ENCODE results near the gene CPO.

Gene CPO

DNA sequence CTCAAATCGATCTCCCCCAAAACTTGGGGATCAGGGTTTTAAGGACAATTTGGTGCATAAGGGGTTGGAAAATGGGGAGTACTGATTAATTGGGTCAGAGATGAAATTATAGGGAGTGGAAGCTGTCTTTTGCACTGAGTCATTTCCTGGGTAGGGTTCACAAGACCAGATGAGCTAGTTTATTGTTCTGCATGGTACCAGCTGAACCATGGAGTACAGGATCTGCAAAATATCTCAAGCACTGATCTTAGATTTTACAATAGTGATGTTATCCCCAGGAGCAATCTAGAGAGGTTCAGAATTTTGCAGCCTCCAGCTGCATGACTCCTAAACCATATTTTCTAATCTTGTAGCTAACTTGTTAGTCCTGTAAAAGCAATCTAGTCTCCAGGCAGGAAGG lies 73.1 kb downstream of the CPO start:
- DNase-seq, result no peak

DNA sequence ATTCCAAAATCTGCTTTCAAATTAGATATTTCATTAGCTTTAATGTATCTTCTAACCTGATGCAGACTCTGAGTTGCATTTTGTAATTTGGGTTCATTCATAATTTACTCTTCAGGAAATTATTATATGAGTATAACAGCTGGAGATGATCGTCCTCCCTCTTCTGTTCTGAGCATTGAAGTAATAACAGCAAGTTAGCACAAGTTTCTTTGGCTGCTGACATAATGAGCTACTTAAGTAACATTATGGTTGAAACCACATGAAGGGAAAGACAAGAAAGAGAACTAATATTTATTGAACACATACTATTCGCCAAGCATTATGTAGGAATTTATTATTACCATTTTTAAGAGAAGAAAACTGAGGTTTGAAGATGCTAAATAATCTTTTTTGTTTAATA lies 75.1 kb downstream of the CPO start:
- DNase-seq, result no peak

- no peak for DNase-seq
Measured at GRCh38 chr2:207015901-207016300, 76.6 kb downstream of the CPO start.
